Neural crest cell (in vitro differentiated cells): Measurements from ENCODE around the gene NRBF2. TPM values are rescaled to one million over a fixed set of nuclear protein-coding genes. Genes with fewer than 3 reads are reported as not detected.
A peak's percentile ranks its signal among the peaks of the same experiment; 100 is the strongest.

Experiments used
- DNase-seq: peaks from one replicate; pipeline ENCODE4 v3.0.0; 2021; ENCODE audit warnings: low read depth, mixed read lengths, low spot score
- H3K27ac Mint-ChIP-seq: one replicate; pipeline ENCODE4 v1.8.0; 2021; ENCODE audit warnings: mild to moderate bottlenecking, mixed read lengths; ENCODE audit not compliant: unreplicated experiment
- H3K27me3 Mint-ChIP-seq: 2 replicates; pipeline ENCODE4 v1.8.0; 2021; ENCODE audit warnings: low read depth, mild to moderate bottlenecking, mixed read lengths
- H3K36me3 Mint-ChIP-seq: 2 replicates; pipeline ENCODE4 v1.8.0; 2021; ENCODE audit warnings: low read depth, mild to moderate bottlenecking, mixed read lengths
- H3K4me1 Mint-ChIP-seq: 2 replicates; pipeline ENCODE4 v1.8.0; 2021; ENCODE audit warnings: mixed read lengths
- H3K4me3 Mint-ChIP-seq: one replicate; pipeline ENCODE4 v1.8.0; 2021; ENCODE audit warnings: mild to moderate bottlenecking, mixed read lengths
- H3K9me3 Mint-ChIP-seq: 2 replicates; pipeline ENCODE4 v1.8.0; 2021; ENCODE audit warnings: mixed read lengths
- CTCF ChIP-seq: fragments of 200-600 bp; sonication (generic); conservative IDR thresholded peaks from 2 replicates; pipeline ENCODE4 v1.5.0; 2021; ENCODE audit warnings: antibody characterized with exemption, mild to moderate bottlenecking
- total RNA-seq: library from RNA; stranded (reverse); gene quantifications from 2 replicates; pipeline ENCODE4 v1.2.1, GENCODE V29; 2021

NRBF2 gene
- total RNA-seq, 1 donor from 2014 or later = 19.3 TPM

- TF ChIP-seq CTCF = no peak
- Mint-ChIP-seq H3K36me3 (peaks cover 6% of the 10 kb centered on the region), H3K4me3 (peak overlapping the region; percentile 41), H3K9me3 (peaks cover 7% of the 10 kb centered on the region), H3K27ac (peak overlapping the region; percentile 78), H3K4me1 (peaks cover 24% of the 10 kb centered on the region), H3K27me3 (no peaks in the 10 kb centered on the region)
- DNase-seq = no peak
Measured at GRCh38 chr10:63137306-63137705, 4.2 kb downstream of the NRBF2 start.

- Mint-ChIP-seq H3K36me3 (no peaks in the 10 kb centered on the region), H3K27ac (no peak overlapping the region), H3K27me3 (no peaks in the 10 kb centered on the region), H3K4me3 (no peak overlapping the region), H3K9me3 (no peaks in the 10 kb centered on the region), H3K4me1 (peaks cover 13% of the 10 kb centered on the region)
- DNase-seq = no peak
- TF ChIP-seq CTCF = no peak
Measured at GRCh38 chr10:63140077-63140476, 6.9 kb downstream of the NRBF2 start.

- H3K4me3 Mint-ChIP-seq = no peak overlapping the region
- no peaks in the 10 kb centered on the region for H3K9me3 Mint-ChIP-seq
- no peak for DNase-seq
- TF ChIP-seq CTCF = no peak
- H3K27ac Mint-ChIP-seq = no peak overlapping the region
- no peaks in the 10 kb centered on the region for H3K36me3 Mint-ChIP-seq
- H3K27me3 Mint-ChIP-seq = no peaks in the 10 kb centered on the region
- peaks cover 15% of the 10 kb centered on the region for H3K4me1 Mint-ChIP-seq
Measured at GRCh38 chr10:63142136-63142535, 9.0 kb downstream of the NRBF2 start.

GRCh38 chr10:63143987-63144386 lies 10.9 kb downstream of the NRBF2 start:
- TF ChIP-seq CTCF = no peak

GRCh38 chr10:63145782-63146181 lies 12.7 kb downstream of the NRBF2 start:
- H3K4me3 Mint-ChIP-seq = no peak overlapping the region
- no peaks in the 10 kb centered on the region for H3K9me3 Mint-ChIP-seq
- H3K27ac Mint-ChIP-seq = no peak overlapping the region
- H3K4me1 Mint-ChIP-seq = peaks cover 22% of the 10 kb centered on the region
- H3K27me3 Mint-ChIP-seq = no peaks in the 10 kb centered on the region
- H3K36me3 Mint-ChIP-seq = no peaks in the 10 kb centered on the region
- no peak for TF ChIP-seq CTCF
- DNase-seq = no peak

More at GRCh38 chr10:63143987-63144386, 10.9 kb downstream of the NRBF2 start:
- Mint-ChIP-seq H3K27ac (no peak overlapping the region), H3K4me1 (peaks cover 22% of the 10 kb centered on the region), H3K27me3 (no peaks in the 10 kb centered on the region), H3K4me3 (no peak overlapping the region), H3K9me3 (no peaks in the 10 kb centered on the region), H3K36me3 (no peaks in the 10 kb centered on the region)
- DNase-seq = no peak

GRCh38 chr10:63146503-63146902 lies 13.4 kb downstream of the NRBF2 start:
- no peaks in the 10 kb centered on the region for H3K27me3 Mint-ChIP-seq

More at GRCh38 chr10:63146503-63146902, 13.4 kb downstream of the NRBF2 start:
- DNase-seq = no peak
- Mint-ChIP-seq H3K4me3 (no peak overlapping the region), H3K36me3 (no peaks in the 10 kb centered on the region), H3K27ac (no peak overlapping the region), H3K4me1 (peaks cover 22% of the 10 kb centered on the region), H3K9me3 (no peaks in the 10 kb centered on the region)
- no peak for TF ChIP-seq CTCF
